Fibroblast of lung (primary cell): ENCODE results near the gene ST6GALNAC5. TPM values are rescaled to one million over a fixed set of nuclear protein-coding genes. Genes with fewer than 3 reads are reported as not detected.

Experiments
- DNase-seq, 2 donors: peaks; one replicate each; pipeline versions ENCODE4 v3.0.0 to v3.0.0-alpha.2; 2010; ENCODE audit warnings: low read depth in 2 of 2
- H2AFZ ChIP-seq: 2 replicates; pipeline ENCODE4 v1.5.1; 2012; ENCODE audit warnings: low read length, control low read depth, inconsistent platforms
- H3K27ac ChIP-seq: 2 replicates; pipeline ENCODE4 v1.5.1; 2011; ENCODE audit warnings: low read length, control low read depth; ENCODE audit not compliant: insufficient read depth
- H3K27me3 ChIP-seq: 2 replicates; pipeline ENCODE4 v1.5.1; 2011; ENCODE audit warnings: mild to moderate bottlenecking, low read length; ENCODE audit not compliant: control insufficient read depth, insufficient read depth
- H3K36me3 ChIP-seq: 2 replicates; pipeline ENCODE4 v1.5.1; 2011; ENCODE audit warnings: low read length; ENCODE audit not compliant: control insufficient read depth, insufficient read depth
- H3K4me1 ChIP-seq: 2 replicates; pipeline ENCODE4 v1.5.1; 2011; ENCODE audit warnings: low read length; ENCODE audit not compliant: control insufficient read depth, insufficient read depth; ENCODE audit errors: extremely low read depth
- H3K4me2 ChIP-seq: 2 replicates; pipeline ENCODE4 v1.5.1; 2011; ENCODE audit warnings: low read length, control low read depth; ENCODE audit not compliant: insufficient read depth; ENCODE audit errors: extremely low read depth
- H3K4me3 ChIP-seq, 4 experiments: fragments of 200-600 bp in 1 of 4; sonication (generic) in 1 of 4; replicated peaks in 1 of 4; 2 replicates each; pipeline ENCODE4 v1.5.1; 2011 to 2016; ENCODE audit warnings: low read length in 4 of 4, low read depth in 3 of 4, mild to moderate bottlenecking in 3 of 4, control low read depth in 2 of 4, inconsistent platforms in 1 of 4, mixed read lengths in 1 of 4; ENCODE audit not compliant: insufficient read depth in 1 of 4; ENCODE audit errors: control extremely low read depth in 1 of 4
- H3K79me2 ChIP-seq: 2 replicates; pipeline ENCODE4 v1.5.1; 2012; ENCODE audit warnings: mild to moderate bottlenecking, low read length, inconsistent platforms; ENCODE audit not compliant: control insufficient read depth, insufficient read depth
- H3K9ac ChIP-seq: 2 replicates; pipeline ENCODE4 v1.5.1; 2011; ENCODE audit warnings: mild to moderate bottlenecking, low read length, control low read depth; ENCODE audit not compliant: insufficient read depth
- H3K9me3 ChIP-seq: 2 replicates; pipeline ENCODE4 v1.5.1; 2012; ENCODE audit warnings: low read depth, low read length; ENCODE audit not compliant: control insufficient read depth, insufficient read depth
- H4K20me1 ChIP-seq: 2 replicates; pipeline ENCODE4 v1.5.1; 2011; ENCODE audit warnings: low read length; ENCODE audit not compliant: control insufficient read depth, insufficient read depth; ENCODE audit errors: extremely low read depth
- CTCF ChIP-seq, 2 donors: IDR thresholded peaks in 1 of 2; conservative IDR thresholded peaks in 1 of 2; 1 replicate in 1 of 2; 2 replicates in 1 of 2; pipeline ENCODE4 v1.5.1; 2011 to 2012; ENCODE audit warnings: low read length in 2 of 2, control low read depth in 1 of 2, inconsistent platforms in 1 of 2, low read depth in 1 of 2, mild to moderate bottlenecking in 1 of 2
- EZH2 ChIP-seq: IDR thresholded peaks from 2 replicates; pipeline ENCODE4 v1.5.1; 2012; ENCODE audit warnings: low read length, control low read depth, mild to moderate bottlenecking; ENCODE audit errors: missing control alignments
- polyA plus RNA-seq, 2 donors: library from polyadenylated mRNA; depleted of rRNA in 1 of 2; stranded (reverse) in 1 of 2; unstranded in 1 of 2; fragments of >200 nt; gene quantifications; 2 replicates each; pipeline ENCODE4 v1.2.1, GENCODE V29; 2011 to 2012; ENCODE audit warnings: missing spikeins in 1 of 2
- total RNA-seq: library from RNA; depleted of rRNA; stranded (reverse); fragments of >200 nt; gene quantifications from 2 replicates; pipeline ENCODE4 v1.2.1, GENCODE V29; 2014

ST6GALNAC5 gene
- total and polyA plus RNA-seq, 2 donors (not counting 1 experiment from before 2014, with no cell fraction given) = 0.37 to 0.83 TPM

GRCh38 chr1:77040826-77041225 is 173.5 kb downstream of the ST6GALNAC5 start:
- TF ChIP-seq EZH2 (no peak), CTCF (conservative IDR thresholded peaks at IDR 0.05 in 1 of 2, IDR thresholded peaks at IDR 0.05 in 1 of 2; ENCODE audit: low read depth in 1 of 2, low read length in 2 of 2) (no peak)
- Histone ChIP-seq H3K79me2 (no peaks in the 10 kb centered on the region), H2AFZ (no peak overlapping the region), H3K9ac (no peak overlapping the region), H3K9me3 (no peaks in the 10 kb centered on the region), H3K36me3 (no peaks in the 10 kb centered on the region), H3K27me3 (no peaks in the 10 kb centered on the region), H3K4me1 (no peaks in the 10 kb centered on the region), H3K4me3 (no peak overlapping the region), H4K20me1 (no peaks in the 10 kb centered on the region), H3K27ac (no peak overlapping the region), H3K4me2 (no peak overlapping the region)
- DNase-seq = no peak

GRCh38 chr1:77044133-77044849 is 177.0 kb downstream of the ST6GALNAC5 start:
- Histone ChIP-seq H3K9ac (no peak overlapping the region), H4K20me1 (no peaks in the 10 kb centered on the region), H3K4me1 (no peaks in the 10 kb centered on the region), H3K4me2 (no peak overlapping the region), H3K27me3 (no peaks in the 10 kb centered on the region), H2AFZ (no peak overlapping the region), H3K4me3 (no peak overlapping the region), H3K9me3 (no peaks in the 10 kb centered on the region), H3K79me2 (no peaks in the 10 kb centered on the region), H3K36me3 (no peaks in the 10 kb centered on the region), H3K27ac (no peak overlapping the region)
- peak in 1 of 2 donors; percentile 33 for DNase-seq
- TF ChIP-seq EZH2 (no peak), CTCF (conservative IDR thresholded peaks at IDR 0.05 in 1 of 2, IDR thresholded peaks at IDR 0.05 in 1 of 2; ENCODE audit: low read depth in 1 of 2, low read length in 2 of 2) (no peak)

GRCh38 chr1:77047575-77047974 is 180.3 kb downstream of the ST6GALNAC5 start:
- Histone ChIP-seq H3K4me3 (no peak overlapping the region), H3K79me2 (no peaks in the 10 kb centered on the region), H2AFZ (no peak overlapping the region), H4K20me1 (no peaks in the 10 kb centered on the region), H3K27me3 (no peaks in the 10 kb centered on the region), H3K27ac (no peak overlapping the region), H3K36me3 (no peaks in the 10 kb centered on the region), H3K4me1 (no peaks in the 10 kb centered on the region), H3K9me3 (no peaks in the 10 kb centered on the region), H3K4me2 (no peak overlapping the region), H3K9ac (no peak overlapping the region)
- TF ChIP-seq EZH2 = no peak
- TF ChIP-seq CTCF (conservative IDR thresholded peaks at IDR 0.05 in 1 of 2, IDR thresholded peaks at IDR 0.05 in 1 of 2; ENCODE audit: low read depth in 1 of 2, low read length in 2 of 2) = no peak
- DNase-seq = no peak
